CD4-positive, alpha-beta T cell (primary cell): ENCODE results near the gene RARA. TPM values are rescaled to one million over a fixed set of nuclear protein-coding genes. Genes with fewer than 3 reads are reported as not detected.
"Not testable (repeated sequence)": the region's sequence is repeated elsewhere in the genome, so short reads cannot be mapped to it uniquely, and the experiment has no call there.

Source experiments
- ATAC-seq: fragments of 200-7000 bp; cut with Tn5 transposase; one replicate; pipeline ENCODE4 v1.10.0; 2022; ENCODE audit warnings: mild to moderate bottlenecking; ENCODE audit not compliant: poor library complexity
- CTCF ChIA-PET: fragments of 350-600 bp; sonication (Branson Sonifier 250); formaldehyde crosslinking; loops from one replicate; lab custom pipeline; 2021; ENCODE audit warnings: antibody characterized with exemption, inconsistent platforms; lab: Charles Lee
- POLR2A ChIA-PET: fragments of 350-600 bp; sonication (Branson Sonifier 250); formaldehyde crosslinking; loops from one replicate; lab custom pipeline; 2021; ENCODE audit warnings: antibody characterized with exemption, inconsistent platforms; lab: Charles Lee
- DNase-seq, 14 experiments: peaks; one replicate each; pipeline ENCODE4 v3.0.0-alpha.2; 2013 to 2020; ENCODE audit warnings: mixed read lengths in 2 of 14
- H3K27ac ChIP-seq, 2 donors: one replicate each; pipeline versions ENCODE4 v1.5.1 to v1.7.0; 2013; ENCODE audit warnings: low read length in 2 of 2, low read depth in 1 of 2, mild to moderate bottlenecking in 1 of 2
- H3K27me3 ChIP-seq, 2 experiments: 1 replicate in 1 of 2; 2 replicates in 1 of 2; pipeline versions ENCODE4 v1.6.1 to v1.7.0; 2013; ENCODE audit warnings: low read length in 2 of 2, control low read depth in 1 of 2, mild to moderate bottlenecking in 1 of 2, moderate library complexity in 1 of 2; ENCODE audit not compliant: insufficient read depth in 2 of 2, control insufficient read depth in 1 of 2
- H3K36me3 ChIP-seq: one replicate; pipeline ENCODE4 v1.6.1; 2013; ENCODE audit warnings: low read length, control low read depth; ENCODE audit not compliant: insufficient read depth
- H3K4me1 ChIP-seq: one replicate; pipeline ENCODE4 v1.6.1; 2013; ENCODE audit warnings: low read length, control low read depth; ENCODE audit not compliant: insufficient read depth
- H3K4me3 ChIP-seq: one replicate; pipeline ENCODE4 v1.5.1; 2013; ENCODE audit warnings: mild to moderate bottlenecking, low read length, moderate library complexity
- H3K9me3 ChIP-seq, 2 experiments: 1 replicate in 1 of 2; 2 replicates in 1 of 2; pipeline versions ENCODE4 v1.6.1 to v1.7.0; 2013; ENCODE audit warnings: low read length in 2 of 2, mild to moderate bottlenecking in 2 of 2, control low read depth in 1 of 2, moderate library complexity in 1 of 2; ENCODE audit not compliant: control insufficient read depth in 1 of 2, insufficient read depth in 1 of 2
- H3K27ac Mint-ChIP-seq: one replicate; pipeline ENCODE4 v1.8.0; 2020; ENCODE audit warnings: mixed read lengths
- H3K27me3 Mint-ChIP-seq: one replicate; pipeline ENCODE4 v1.8.0; 2021; ENCODE audit warnings: mixed read lengths
- H3K36me3 Mint-ChIP-seq: one replicate; pipeline ENCODE4 v1.8.0; 2021; ENCODE audit warnings: low read depth, mixed read lengths
- H3K4me1 Mint-ChIP-seq: one replicate; pipeline ENCODE4 v1.8.0; 2021; ENCODE audit warnings: low read depth, mixed read lengths
- H3K4me3 Mint-ChIP-seq: one replicate; pipeline ENCODE4 v1.8.0; 2020; ENCODE audit warnings: mild to moderate bottlenecking, mixed read lengths
- H3K9me3 Mint-ChIP-seq: one replicate; pipeline ENCODE4 v1.8.0; 2020; ENCODE audit warnings: mixed read lengths
- intact Hi-C, 2 experiments: fragments of 100-400 bp; cut with DNase I in 1 of 2; cut with micrococcal nuclease in 1 of 2; formaldehyde crosslinking; loops; one replicate each; pipeline versions ENCODE4 v1.15.1 to v1.9.0; 2023 to 2025; cut with DNase I, micrococcal nuclease
- total RNA-seq, 174 experiments: library from RNA in 2 of 174; stranded (reverse) in 2 of 174; gene quantifications; one replicate each; pipeline ENCODE4 v1.2.3 and lab custom pipeline; 2021 to 2026
- TF ChIP-seq, protein P1 (sequence below): fragments of 200-600 bp; IDR thresholded peaks from one replicate; pipeline ENCODE4 v1.8.0; 2022; ENCODE audit warnings: antibody characterized with exemption, mild to moderate bottlenecking

Gene RARA
- total RNA-seq, 2 experiments from 2014 or later, result 114 to 115 TPM

DNA sequence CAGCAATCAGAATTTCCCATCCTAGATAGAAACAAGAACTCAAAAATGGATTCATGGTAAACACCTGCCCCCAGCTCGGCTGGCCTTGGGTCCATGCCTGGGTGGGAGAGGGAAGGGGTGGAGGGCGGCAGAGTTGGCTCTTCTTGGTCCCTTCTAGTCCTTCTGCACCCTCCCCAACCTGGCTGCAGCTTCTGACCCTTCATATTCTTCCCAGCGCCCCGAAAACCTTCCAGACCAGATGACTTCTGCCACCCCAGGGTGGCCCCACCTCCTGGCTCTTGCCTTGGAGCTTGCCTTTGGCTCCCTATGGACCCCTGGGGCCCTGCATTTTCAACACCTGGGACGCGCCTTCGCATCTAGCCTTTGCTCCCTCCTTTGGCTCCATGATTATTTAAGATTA, 60.9 kb downstream of the RARA start:
- DNase-seq (no peak), ATAC-seq (no peak)
- Mint-ChIP-seq H3K27ac (no peak overlapping the region), H3K4me3 (no peak overlapping the region), H3K9me3 (no peaks in the 10 kb centered on the region), H3K36me3 (no peaks in the 10 kb centered on the region), H3K4me1 (peaks cover 4% of the 10 kb centered on the region), H3K27me3 (no peaks in the 10 kb centered on the region)
- POLR2A ChIA-PET, result interaction anchor here (0.9 kb wide), 1 partner anchor 47 kb away, joined by 3 read pairs; no protein-coding TSS in a partner anchor
- Histone ChIP-seq H3K36me3 (no peaks in the 10 kb centered on the region), H3K4me1 (peaks cover 8% of the 10 kb centered on the region), H3K9me3 (peaks cover 0 to 10% of the 10 kb centered on the region in 2 experiments), H3K4me3 (no peak overlapping the region), H3K27me3 (no peaks in the 10 kb centered on the region), H3K27ac (no peak overlapping the region)
- intact Hi-C loops, result loop anchor here in 1 of 2 experiments (10.0 kb wide), 1 partner anchor 45 kb away; the partner anchor contains the start of gene TOP2A
- TF ChIP-seq, protein P1, sequence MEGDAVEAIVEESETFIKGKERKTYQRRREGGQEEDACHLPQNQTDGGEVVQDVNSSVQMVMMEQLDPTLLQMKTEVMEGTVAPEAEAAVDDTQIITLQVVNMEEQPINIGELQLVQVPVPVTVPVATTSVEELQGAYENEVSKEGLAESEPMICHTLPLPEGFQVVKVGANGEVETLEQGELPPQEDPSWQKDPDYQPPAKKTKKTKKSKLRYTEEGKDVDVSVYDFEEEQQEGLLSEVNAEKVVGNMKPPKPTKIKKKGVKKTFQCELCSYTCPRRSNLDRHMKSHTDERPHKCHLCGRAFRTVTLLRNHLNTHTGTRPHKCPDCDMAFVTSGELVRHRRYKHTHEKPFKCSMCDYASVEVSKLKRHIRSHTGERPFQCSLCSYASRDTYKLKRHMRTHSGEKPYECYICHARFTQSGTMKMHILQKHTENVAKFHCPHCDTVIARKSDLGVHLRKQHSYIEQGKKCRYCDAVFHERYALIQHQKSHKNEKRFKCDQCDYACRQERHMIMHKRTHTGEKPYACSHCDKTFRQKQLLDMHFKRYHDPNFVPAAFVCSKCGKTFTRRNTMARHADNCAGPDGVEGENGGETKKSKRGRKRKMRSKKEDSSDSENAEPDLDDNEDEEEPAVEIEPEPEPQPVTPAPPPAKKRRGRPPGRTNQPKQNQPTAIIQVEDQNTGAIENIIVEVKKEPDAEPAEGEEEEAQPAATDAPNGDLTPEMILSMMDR, result no peak
- CTCF ChIA-PET, result interaction anchor here (0.6 kb wide), 1 partner anchor 65 kb away, joined by 3 read pairs; no protein-coding TSS in a partner anchor

DNA sequence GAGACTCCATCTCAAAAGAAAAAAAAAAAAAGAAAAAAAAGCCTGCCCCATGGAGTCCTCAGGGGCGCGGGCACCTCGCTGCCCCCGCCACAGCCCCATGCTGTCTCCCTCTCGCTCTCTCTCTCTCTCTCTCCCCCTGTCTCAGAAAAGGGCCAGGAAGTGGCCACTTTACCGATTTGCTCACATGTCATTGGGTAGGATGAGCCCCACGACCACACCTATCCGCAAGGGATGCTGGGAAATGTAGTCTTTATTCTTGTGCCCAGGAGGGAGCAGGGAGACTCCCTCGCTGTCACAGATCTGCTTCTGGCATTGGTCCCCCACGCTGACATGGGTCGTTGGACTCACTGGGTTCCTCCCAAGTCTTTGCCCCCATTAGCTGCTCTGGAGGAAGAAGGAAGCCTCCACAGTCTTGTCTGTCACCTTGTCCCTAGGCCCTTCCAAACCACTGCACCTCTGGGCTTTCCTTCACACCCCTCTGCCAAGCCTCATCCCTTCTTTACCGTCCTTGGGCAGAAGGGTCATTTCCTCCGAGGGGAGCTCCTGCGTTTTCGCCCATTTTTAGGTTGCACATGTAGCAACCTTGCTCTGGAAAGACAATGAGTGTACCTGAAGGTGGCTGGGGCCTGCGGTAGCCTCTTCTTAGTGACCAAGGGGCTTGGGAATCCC, 62.4 kb downstream of the RARA start:
- ChIA-PET CTCF (no interaction called here), POLR2A (no interaction called here)
- Histone ChIP-seq H3K4me3 (no peak overlapping the region), H3K27me3 (no peaks in the 10 kb centered on the region), H3K36me3 (no peaks in the 10 kb centered on the region), H3K4me1 (peaks cover 8% of the 10 kb centered on the region), H3K9me3 (peaks cover 0 to 10% of the 10 kb centered on the region in 2 experiments), H3K27ac (no peak overlapping the region)
- peaks cover 4% of the 10 kb centered on the region for H3K4me1 Mint-ChIP-seq
- no peaks in the 10 kb centered on the region for H3K27me3 Mint-ChIP-seq
- no peaks in the 10 kb centered on the region for H3K9me3 Mint-ChIP-seq
- intact Hi-C loops, result no loop called here
- TF ChIP-seq, protein P1, result no peak
- DNase-seq, result peak in 3 of 14 experiments; percentile 56 to 74 (median 69)
- no peaks in the 10 kb centered on the region for H3K36me3 Mint-ChIP-seq
- no peak overlapping the region for H3K4me3 Mint-ChIP-seq
- peak; percentile 88 for ATAC-seq
- H3K27ac Mint-ChIP-seq, result no peak overlapping the region

DNA sequence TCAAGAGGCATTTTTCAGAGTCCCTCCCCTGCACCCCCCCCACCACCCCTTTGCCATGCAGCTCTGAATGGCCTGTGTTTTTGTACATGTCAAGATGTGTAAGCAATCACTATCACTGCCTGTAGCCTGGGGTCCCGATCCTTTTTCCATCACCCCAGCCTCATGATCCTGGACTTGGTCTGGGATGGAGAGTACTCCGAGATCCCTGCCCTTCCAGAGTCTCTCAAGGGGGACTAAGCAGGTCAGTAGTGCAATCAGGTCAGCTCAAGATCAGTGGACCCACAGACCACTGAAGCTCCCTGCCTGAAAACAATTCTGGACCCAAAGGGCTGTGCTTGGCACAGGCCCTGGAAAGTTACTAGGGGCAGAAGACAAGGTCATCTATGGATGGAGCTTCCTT, 63.1 kb downstream of the RARA start:
- no peaks in the 10 kb centered on the region for H3K36me3 ChIP-seq
- ChIA-PET CTCF (no interaction called here), POLR2A (no interaction called here)
- H3K27ac ChIP-seq, result no peak overlapping the region
- Mint-ChIP-seq H3K27me3 (no peaks in the 10 kb centered on the region), H3K4me3 (no peak overlapping the region), H3K36me3 (no peaks in the 10 kb centered on the region), H3K4me1 (peaks cover 4% of the 10 kb centered on the region), H3K27ac (no peak overlapping the region), H3K9me3 (no peaks in the 10 kb centered on the region)
- TF ChIP-seq, protein P1, result no peak
- intact Hi-C loops, result no loop called here
- no peaks in the 10 kb centered on the region for H3K27me3 ChIP-seq
- ATAC-seq (no peak), DNase-seq (no peak)
- H3K4me1 ChIP-seq, result peaks cover 4% of the 10 kb centered on the region
- peaks cover 0 to 10% of the 10 kb centered on the region in 2 experiments for H3K9me3 ChIP-seq
- H3K4me3 ChIP-seq, result no peak overlapping the region

DNA sequence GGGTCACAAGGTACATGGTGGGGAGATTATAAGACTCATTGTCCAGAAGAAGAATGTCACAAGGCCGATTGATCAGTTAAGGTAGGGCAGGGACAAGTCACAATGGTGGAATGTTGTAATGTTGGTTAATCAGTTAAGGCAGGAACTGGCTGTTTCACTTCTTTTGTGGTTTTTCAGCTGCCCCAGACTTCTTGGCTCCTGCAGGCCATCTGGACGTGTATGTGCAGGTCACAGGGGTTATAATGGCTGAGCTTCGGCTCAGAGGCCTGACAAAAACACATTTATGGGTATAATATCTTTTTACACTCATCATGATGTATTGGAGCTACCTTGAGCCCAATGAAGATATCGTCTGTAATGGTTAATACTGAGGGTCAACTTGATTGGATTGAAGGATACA, 63.7 kb downstream of the RARA start:
- H3K27me3 Mint-ChIP-seq, DNase-seq, H3K36me3 Mint-ChIP-seq, H3K4me3 ChIP-seq, H3K4me1 Mint-ChIP-seq, H3K27ac Mint-ChIP-seq, H3K36me3 ChIP-seq, POLR2A ChIA-PET, H3K27ac ChIP-seq, CTCF ChIA-PET, intact Hi-C loops, H3K4me3 Mint-ChIP-seq, ATAC-seq, H3K4me1 ChIP-seq, H3K27me3 ChIP-seq, H3K9me3 Mint-ChIP-seq: not testable (repeated sequence)
- peaks cover 0 to 10% of the 10 kb centered on the region in 2 experiments for H3K9me3 ChIP-seq
